Mesenchymal stem cell (in vitro differentiated cells and primary cell): ENCODE data around the gene HNRNPL.
"Not testable (repeated sequence)": the region's sequence is repeated elsewhere in the genome, so short reads cannot be mapped to it uniquely, and the experiment has no call there.

Source experiments
- DNase-seq: peaks from one replicate; pipeline ENCODE4 v3.0.0-alpha.2; 2013
- H2AFZ ChIP-seq: one replicate; pipeline ENCODE4 v1.6.1; 2013; ENCODE audit warnings: low read depth, mild to moderate bottlenecking, control low read depth, inconsistent platforms, low read length, moderate library complexity
- H2AK5ac ChIP-seq: 2 replicates; pipeline ENCODE4 v1.6.1; 2013; ENCODE audit warnings: low read length, moderate library complexity, mild to moderate bottlenecking, inconsistent platforms; ENCODE audit not compliant: severe bottlenecking
- H2BK120ac ChIP-seq: one replicate; pipeline ENCODE4 v1.6.1; 2013; ENCODE audit warnings: low read depth, mild to moderate bottlenecking, inconsistent platforms, low read length, moderate library complexity
- H2BK12ac ChIP-seq, 2 experiments: one replicate each; pipeline ENCODE4 v1.6.1; 2013; ENCODE audit warnings: inconsistent platforms in 2 of 2, low read length in 2 of 2, mild to moderate bottlenecking in 2 of 2, moderate library complexity in 2 of 2, control low read depth in 1 of 2
- H2BK15ac ChIP-seq: one replicate; pipeline ENCODE4 v1.6.1; 2013; ENCODE audit warnings: mild to moderate bottlenecking, low read depth, inconsistent platforms; ENCODE audit not compliant: poor library complexity, severe bottlenecking
- H2BK5ac ChIP-seq: 2 replicates; pipeline ENCODE4 v1.6.1; 2013; ENCODE audit warnings: low read depth, mild to moderate bottlenecking, low read length, control low read depth, inconsistent platforms; ENCODE audit not compliant: poor library complexity, severe bottlenecking
- H3K14ac ChIP-seq, 2 experiments: one replicate each; pipeline ENCODE4 v1.6.1; 2013; ENCODE audit warnings: inconsistent platforms in 2 of 2, low read length in 2 of 2, control low read depth in 1 of 2, mild to moderate bottlenecking in 1 of 2, moderate library complexity in 1 of 2
- H3K18ac ChIP-seq, 2 experiments: one replicate each; pipeline ENCODE4 v1.6.1; 2013; ENCODE audit warnings: inconsistent platforms in 2 of 2, low read length in 2 of 2, control low read depth in 1 of 2, low read depth in 1 of 2, mild to moderate bottlenecking in 1 of 2
- H3K23ac ChIP-seq, 2 experiments: one replicate each; pipeline ENCODE4 v1.6.1; 2013; ENCODE audit warnings: inconsistent platforms in 2 of 2, low read length in 2 of 2, mild to moderate bottlenecking in 2 of 2, moderate library complexity in 2 of 2, control low read depth in 1 of 2
- H3K27ac ChIP-seq: 2 replicates; pipeline ENCODE4 v1.5.1; 2013; ENCODE audit warnings: mild to moderate bottlenecking, moderate library complexity, low read length, control low read depth, inconsistent platforms; ENCODE audit not compliant: poor library complexity, severe bottlenecking
- H3K27me3 ChIP-seq, 2 experiments: 2 replicates each; pipeline versions ENCODE4 v1.6.1 to v1.7.0; 2013; ENCODE audit warnings: low read length in 2 of 2, mild to moderate bottlenecking in 2 of 2, moderate library complexity in 2 of 2, control low read depth in 1 of 2, inconsistent platforms in 1 of 2; ENCODE audit not compliant: control insufficient read depth in 1 of 2, insufficient read depth in 1 of 2
- H3K36me3 ChIP-seq, 2 experiments: 2 replicates each; pipeline versions ENCODE4 v1.6.1 to v1.7.0; 2013; ENCODE audit warnings: low read length in 2 of 2, control low read depth in 1 of 2, inconsistent platforms in 1 of 2, low read depth in 1 of 2, mild to moderate bottlenecking in 1 of 2; ENCODE audit not compliant: insufficient read depth in 2 of 2, control insufficient read depth in 1 of 2
- H3K4ac ChIP-seq, 2 experiments: one replicate each; pipeline ENCODE4 v1.6.1; 2013; ENCODE audit warnings: inconsistent platforms in 2 of 2, low read length in 2 of 2, mild to moderate bottlenecking in 2 of 2, moderate library complexity in 2 of 2, control low read depth in 1 of 2, low read depth in 1 of 2
- H3K4me1 ChIP-seq: 2 replicates; pipeline ENCODE4 v1.6.1; 2013; ENCODE audit warnings: low read depth, low read length, control low read depth; ENCODE audit not compliant: control insufficient read depth, insufficient read depth
- H3K4me2 ChIP-seq: 2 replicates; pipeline ENCODE4 v1.6.1; 2013; ENCODE audit warnings: low read length, mild to moderate bottlenecking, inconsistent platforms; ENCODE audit not compliant: poor library complexity, severe bottlenecking
- H3K4me3 ChIP-seq, 2 experiments: 2 replicates each; pipeline versions ENCODE4 v1.5.1 to v1.7.0; 2013; ENCODE audit warnings: low read length in 2 of 2, mild to moderate bottlenecking in 2 of 2, control low read depth in 1 of 2, low read depth in 1 of 2; ENCODE audit not compliant: insufficient read depth in 1 of 2
- H3K79me1 ChIP-seq: replicated peaks from 2 replicates; pipeline ENCODE4 v1.6.1; 2013; ENCODE audit warnings: mild to moderate bottlenecking, control low read depth, low read length, inconsistent platforms; ENCODE audit not compliant: poor library complexity, severe bottlenecking
- H3K9ac ChIP-seq: 2 replicates; pipeline ENCODE4 v1.7.0; 2013; ENCODE audit warnings: mild to moderate bottlenecking, low read length, moderate library complexity
- H3K9me3 ChIP-seq: 2 replicates; pipeline ENCODE4 v1.7.0; 2013; ENCODE audit warnings: mild to moderate bottlenecking, low read length; ENCODE audit not compliant: control insufficient read depth
- H4K8ac ChIP-seq: one replicate; pipeline ENCODE4 v1.6.1; 2013; ENCODE audit warnings: inconsistent platforms, mild to moderate bottlenecking, low read length, moderate library complexity
- H4K91ac ChIP-seq: one replicate; pipeline ENCODE4 v1.6.1; 2013; ENCODE audit warnings: mild to moderate bottlenecking, low read length, inconsistent platforms
- WGBS: methylation state at CpG from one replicate; pipeline ENCODE4 v1.1.7; 2013; ENCODE audit warnings: mixed read lengths; 5-methylcytosine and 5-hydroxymethylcytosine counted together

HNRNPL gene

DNA sequence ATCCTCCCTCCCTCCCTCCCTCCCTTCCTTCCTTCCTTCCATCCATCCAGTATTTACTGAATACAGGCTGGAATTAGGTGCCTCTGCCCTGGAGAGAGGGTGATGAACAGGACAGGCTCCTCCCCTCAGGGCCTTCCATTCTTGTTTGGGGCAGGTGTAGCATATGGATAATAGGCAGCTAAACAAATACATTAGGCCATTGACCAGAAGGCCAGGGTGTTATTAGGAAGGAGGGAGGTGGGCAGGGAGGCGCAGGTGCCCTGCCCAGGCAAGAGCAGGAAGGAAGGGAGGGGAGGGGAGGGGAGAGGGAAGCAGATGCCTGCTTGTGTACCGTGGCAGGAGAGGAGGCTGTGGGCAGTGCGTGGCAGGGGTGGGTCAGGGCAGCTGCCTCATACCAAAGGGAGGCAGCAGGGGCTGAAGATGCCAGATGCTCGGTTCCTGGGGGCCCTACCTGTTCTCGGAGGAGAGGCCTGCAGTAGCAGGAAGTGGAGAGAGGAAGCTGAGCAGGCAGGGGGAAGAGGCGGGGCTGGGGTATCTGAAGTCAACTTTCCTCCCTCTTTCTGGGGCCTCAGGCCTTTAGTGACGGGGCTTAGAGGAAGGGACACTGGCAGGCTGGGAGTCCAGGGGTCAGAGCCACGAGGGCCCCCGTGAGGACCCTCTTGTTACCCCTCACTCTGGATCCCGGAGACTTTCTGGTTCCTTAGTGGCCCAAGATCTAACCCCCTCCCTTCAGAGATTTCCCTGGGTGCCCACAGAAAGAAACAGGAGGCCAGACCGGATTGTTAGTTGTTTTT, 28.2 kb upstream of the HNRNPL start, which contains the start of gene RINL:
RINL (minus strand) TSS at position 495 of the 794 bp plus-strand sequence. CDS start 1,533 bp downstream, outside the sequence.
- Histone ChIP-seq H2BK15ac (peak within 1 kb of the TSS; percentile 37), H3K9me3 (no peaks in the 10 kb centered on the region), H3K4ac (no peak within 1 kb of the TSS), H3K4me1 (peaks cover 3% of the 10 kb centered on the region), H2BK5ac (no peak within 1 kb of the TSS), H2BK12ac (no peak within 1 kb of the TSS), H2AFZ (no peak within 1 kb of the TSS), H2AK5ac (no peak within 1 kb of the TSS), H3K27me3 (no peaks in the 10 kb centered on the region), H3K23ac (no peak within 1 kb of the TSS), H3K4me2 (no peak within 1 kb of the TSS), H3K4me3 (no peak within 1 kb of the TSS), H2BK120ac (no peak within 1 kb of the TSS), H3K79me1 (no peaks in the 10 kb centered on the region), H4K8ac (no peak within 1 kb of the TSS), H3K27ac (no peak within 1 kb of the TSS), H3K36me3 (peaks cover 19 to 30% of the 10 kb centered on the region in 2 experiments), H3K14ac (peak within 1 kb of the TSS in 1 of 2 experiments; percentile 9), H3K9ac (no peak within 1 kb of the TSS), H4K91ac (no peak within 1 kb of the TSS), H3K18ac (no peak within 1 kb of the TSS)
- DNase-seq = no peak
- WGBS = 69% methylated on average over 9 of the region's 11 CpGs

DNA sequence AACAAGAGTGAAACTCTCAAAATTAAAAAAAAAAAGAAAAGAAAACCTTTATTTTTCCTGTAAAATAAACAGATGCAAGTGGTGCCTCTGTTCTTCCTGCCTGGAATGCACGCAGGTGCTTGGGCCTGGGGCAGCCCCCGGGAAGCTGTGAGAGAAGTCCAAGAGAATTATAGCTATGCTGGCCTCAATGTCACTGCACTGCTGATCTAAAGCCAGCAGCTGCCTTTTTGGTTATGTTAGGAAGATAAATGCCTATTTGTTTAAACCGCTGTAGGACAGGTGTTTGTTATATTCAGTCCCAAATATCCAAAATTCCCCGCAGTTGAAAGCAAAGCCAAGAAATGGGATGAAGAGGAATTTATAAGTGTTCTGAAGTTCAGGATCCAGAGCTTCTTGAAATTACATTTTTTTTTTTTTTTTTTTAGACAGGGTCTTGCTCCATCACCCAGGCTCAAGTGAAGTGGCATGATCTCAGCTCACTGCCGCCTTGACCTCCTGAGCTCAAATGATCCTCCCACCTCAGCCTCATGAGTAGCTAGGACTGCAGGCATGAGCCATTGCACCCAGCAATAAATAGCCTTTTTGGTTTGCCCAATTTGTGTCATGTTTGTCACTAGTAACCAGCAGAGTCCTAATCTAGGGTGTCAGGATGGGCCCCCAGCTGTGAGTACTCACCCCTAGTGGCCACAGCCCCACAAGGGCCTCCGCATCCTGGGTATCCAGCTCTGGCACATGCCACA, 26.0 kb upstream of the HNRNPL start:
- Histone ChIP-seq H2AFZ (no peak overlapping the region), H3K4me2 (no peak overlapping the region), H3K9me3 (no peaks in the 10 kb centered on the region), H2BK120ac (no peak overlapping the region), H4K8ac (no peak overlapping the region), H3K27me3 (no peaks in the 10 kb centered on the region), H4K91ac (no peak overlapping the region), H3K27ac (no peak overlapping the region), H2AK5ac (no peak overlapping the region), H2BK15ac (no peak overlapping the region), H3K36me3 (peaks cover 5 to 21% of the 10 kb centered on the region in 2 experiments), H3K4me1 (peaks cover 3% of the 10 kb centered on the region), H3K4ac (no peak overlapping the region), H3K18ac (no peak overlapping the region), H2BK5ac (no peak overlapping the region), H3K4me3 (no peak overlapping the region), H3K79me1 (no peaks in the 10 kb centered on the region), H3K14ac (no peak overlapping the region), H3K23ac (no peak overlapping the region), H2BK12ac (no peak overlapping the region), H3K9ac (no peak overlapping the region)
- 88% methylated on average over 6 of the region's 6 CpGs for WGBS
- no peak for DNase-seq

DNA sequence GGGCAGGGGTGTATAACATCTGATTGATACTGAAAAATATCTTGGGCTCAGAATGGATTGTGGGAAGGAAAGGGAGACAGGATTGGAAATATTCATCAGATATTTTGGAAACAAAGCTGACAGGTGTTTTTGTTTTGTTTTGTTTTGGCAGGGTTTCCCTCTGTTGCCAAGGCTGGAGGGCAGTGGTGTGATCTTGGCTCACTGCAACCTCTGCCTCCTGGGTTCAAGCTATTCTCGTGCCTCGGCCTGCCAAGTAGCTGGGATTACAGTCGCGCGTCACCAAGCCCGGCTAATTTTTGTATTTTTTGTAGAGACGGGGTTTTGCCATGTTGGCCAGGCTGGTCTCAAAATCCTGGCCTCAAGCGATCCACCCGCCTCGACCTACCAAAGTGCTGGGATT, 23.6 kb upstream of the HNRNPL start:
- H3K4me2 ChIP-seq, H3K9me3 ChIP-seq, H3K14ac ChIP-seq, H3K27ac ChIP-seq, H3K23ac ChIP-seq, H4K91ac ChIP-seq, H2BK5ac ChIP-seq, H2BK120ac ChIP-seq, H3K36me3 ChIP-seq, H4K8ac ChIP-seq, H3K79me1 ChIP-seq, DNase-seq, H3K9ac ChIP-seq, H3K18ac ChIP-seq, H2AK5ac ChIP-seq, H2AFZ ChIP-seq, H3K4ac ChIP-seq, H3K4me3 ChIP-seq, H2BK15ac ChIP-seq, H2BK12ac ChIP-seq: not testable (repeated sequence)
- WGBS = 95% methylated on average over 10 of the region's 10 CpGs
- Histone ChIP-seq H3K4me1 (peaks cover 17% of the 10 kb centered on the region), H3K27me3 (peaks cover 0 to 13% of the 10 kb centered on the region in 2 experiments)

DNA sequence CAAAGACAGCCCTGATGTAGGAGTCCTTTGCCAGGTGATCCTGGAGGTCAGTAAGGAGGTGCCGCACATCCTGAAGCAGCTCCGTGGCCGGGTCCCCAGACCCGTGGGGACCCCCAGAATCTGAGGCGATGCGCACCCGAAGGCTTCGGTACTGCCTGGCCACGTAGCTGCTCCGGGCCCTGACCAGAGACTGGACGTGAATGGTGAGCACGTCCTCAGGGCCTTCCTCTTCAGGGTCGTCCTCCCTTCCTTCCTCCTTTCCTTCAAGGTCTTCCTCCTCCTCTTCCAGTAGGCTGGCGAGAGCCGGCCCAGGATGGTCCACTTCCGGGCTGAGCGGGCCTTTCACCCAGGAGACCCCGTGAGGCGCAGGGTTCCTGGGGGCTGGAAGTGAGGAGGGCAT, 20.8 kb upstream of the HNRNPL start:
- Histone ChIP-seq H3K27ac (no peak overlapping the region), H3K4me3 (no peak overlapping the region), H3K4ac (no peak overlapping the region), H4K8ac (no peak overlapping the region), H2BK15ac (no peak overlapping the region), H3K9me3 (no peaks in the 10 kb centered on the region), H2BK12ac (no peak overlapping the region), H3K36me3 (peaks cover 0 to 3% of the 10 kb centered on the region in 2 experiments), H2AFZ (no peak overlapping the region), H3K27me3 (peaks cover 0 to 13% of the 10 kb centered on the region in 2 experiments), H3K4me2 (no peak overlapping the region), H3K23ac (no peak overlapping the region), H3K79me1 (no peaks in the 10 kb centered on the region), H2BK5ac (no peak overlapping the region), H3K18ac (no peak overlapping the region), H3K4me1 (peaks cover 20% of the 10 kb centered on the region), H3K14ac (no peak overlapping the region), H4K91ac (no peak overlapping the region), H2BK120ac (no peak overlapping the region), H3K9ac (no peak overlapping the region), H2AK5ac (no peak overlapping the region)
- no peak for DNase-seq
- 94% methylated on average over 18 of the region's 19 CpGs for WGBS
